Measurements from ENCODE around the gene COQ3.

DNA sequence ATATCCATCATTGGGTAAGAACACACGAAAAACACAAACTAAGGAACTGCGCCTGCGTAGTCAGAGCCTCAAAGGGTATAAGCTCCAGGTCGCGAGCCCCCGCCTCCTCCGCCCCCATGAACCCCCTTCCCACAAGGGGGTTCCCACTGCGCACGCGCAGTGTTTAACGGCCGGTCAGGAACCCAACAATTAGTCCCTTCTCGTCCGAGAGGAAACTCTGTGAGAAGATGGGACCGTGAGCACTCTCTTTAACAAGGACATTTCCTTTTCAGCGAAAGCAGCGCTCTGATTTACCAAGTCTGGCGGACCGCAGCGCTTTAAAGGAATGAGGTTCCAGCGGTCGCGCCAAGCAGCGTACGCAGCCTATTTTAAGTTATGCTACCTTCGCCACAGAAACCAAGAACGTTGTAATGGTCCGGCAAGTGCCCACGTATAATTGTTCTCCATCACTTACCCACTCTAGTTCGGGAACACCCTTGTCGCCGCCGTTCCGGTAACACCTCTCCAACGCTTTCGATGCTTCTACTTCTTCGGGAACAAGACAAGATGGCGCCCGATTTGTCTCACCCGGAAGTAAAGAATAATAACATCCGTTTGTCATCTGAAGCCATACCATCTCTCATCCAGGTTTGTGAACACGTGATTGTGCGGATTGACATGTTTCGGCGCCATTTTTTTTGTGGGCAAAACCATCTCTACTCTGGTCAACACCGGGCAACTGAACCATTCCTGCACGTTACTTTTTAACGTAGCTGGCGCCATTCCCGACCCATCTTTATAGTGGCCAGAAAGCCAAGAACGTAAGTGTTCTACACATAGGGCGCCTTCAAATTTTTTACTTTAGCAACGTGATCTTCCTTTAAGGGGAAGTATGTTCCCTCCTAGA, 31.0 kb upstream of the COQ3 start, which contains the start of gene PNISR:
- TF ChIP-seq, protein P1, sequence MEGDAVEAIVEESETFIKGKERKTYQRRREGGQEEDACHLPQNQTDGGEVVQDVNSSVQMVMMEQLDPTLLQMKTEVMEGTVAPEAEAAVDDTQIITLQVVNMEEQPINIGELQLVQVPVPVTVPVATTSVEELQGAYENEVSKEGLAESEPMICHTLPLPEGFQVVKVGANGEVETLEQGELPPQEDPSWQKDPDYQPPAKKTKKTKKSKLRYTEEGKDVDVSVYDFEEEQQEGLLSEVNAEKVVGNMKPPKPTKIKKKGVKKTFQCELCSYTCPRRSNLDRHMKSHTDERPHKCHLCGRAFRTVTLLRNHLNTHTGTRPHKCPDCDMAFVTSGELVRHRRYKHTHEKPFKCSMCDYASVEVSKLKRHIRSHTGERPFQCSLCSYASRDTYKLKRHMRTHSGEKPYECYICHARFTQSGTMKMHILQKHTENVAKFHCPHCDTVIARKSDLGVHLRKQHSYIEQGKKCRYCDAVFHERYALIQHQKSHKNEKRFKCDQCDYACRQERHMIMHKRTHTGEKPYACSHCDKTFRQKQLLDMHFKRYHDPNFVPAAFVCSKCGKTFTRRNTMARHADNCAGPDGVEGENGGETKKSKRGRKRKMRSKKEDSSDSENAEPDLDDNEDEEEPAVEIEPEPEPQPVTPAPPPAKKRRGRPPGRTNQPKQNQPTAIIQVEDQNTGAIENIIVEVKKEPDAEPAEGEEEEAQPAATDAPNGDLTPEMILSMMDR (conservative IDR thresholded peaks at IDR 0.05; ENCODE audit: low read length): no peak
- no peak for TF ChIP-seq EZH2phosphoT487 (IDR thresholded peaks at IDR 0.05; ENCODE audit: borderline replicate concordance, low read depth, low read length)
